HepG2 (cell line): ENCODE results near the gene TMEM74B. TPM values are rescaled to one million over a fixed set of nuclear protein-coding genes. Genes with fewer than 3 reads are reported as not detected.

ENCODE experiments used
- ATAC-seq: fragments of 200-7000 bp; cut with Tn5 transposase; 3 replicates; pipeline ENCODE4 v1.9.1; 2020; ENCODE audit warnings: mild to moderate bottlenecking, moderate library complexity
- BruUV-seq: library from RNA; stranded (reverse); fragments of 400-500 nt; replicated peaks from 2 replicates; lab custom pipeline; 2021; lab: Mats Ljungman, UMichigan
- CTCF ChIA-PET: fragments of 300-600 bp; formaldehyde crosslinking; extraction: SDS; loops from one replicate; lab custom pipeline; 2021; ENCODE audit warnings: low total read pairs, inconsistent platforms, low intra/inter-chr PET ratio; lab: Yijun Ruan, JAX
- POLR2A ChIA-PET: fragments of 350-600 bp; sonication (Branson Sonifier 250); formaldehyde crosslinking; loops from one replicate; lab custom pipeline; 2020; ENCODE audit warnings: antibody characterized with exemption, inconsistent platforms; lab: Yijun Ruan, JAX
- DNase-seq: peaks from one replicate; pipeline ENCODE4 v3.0.0-alpha.2; 2015; ENCODE audit warnings: low spot score
- FAIRE-seq: peaks from 3 replicates; lab custom pipeline; 2011; peaks lifted over from hg19 to GRCh38; lab: Jason Lieb, UNC
- H2AFZ ChIP-seq: one replicate; pipeline ENCODE4 v1.6.1; 2011; ENCODE audit warnings: low read length, inconsistent platforms
- H3K27ac ChIP-seq: fragments of 300-600 bp; 3 replicates; pipeline ENCODE4 v1.8.0; 2011; ENCODE audit warnings: mixed run types, mild to moderate bottlenecking, mixed read lengths, low read length, inconsistent platforms; ENCODE audit not compliant: insufficient read depth; ENCODE audit errors: extremely low read length
- H3K27me3 ChIP-seq, 2 experiments: fragments of 200-600 bp in 1 of 2; 2 replicates in 1 of 2; 3 replicates in 1 of 2; pipeline versions ENCODE4 v1.6.0 to v1.8.0; 2011; ENCODE audit warnings: low read length in 2 of 2, mild to moderate bottlenecking in 2 of 2, moderate library complexity in 2 of 2, inconsistent platforms in 1 of 2; ENCODE audit not compliant: insufficient read depth in 2 of 2, control insufficient read depth in 1 of 2
- H3K36me3 ChIP-seq, 2 experiments: fragments of 200-600 bp in 1 of 2; replicated peaks in 1 of 2; 2 replicates in 1 of 2; 3 replicates in 1 of 2; pipeline versions ENCODE4 v1.5.1 to v1.8.0; 2011; ENCODE audit warnings: low read length in 2 of 2, inconsistent platforms in 1 of 2; ENCODE audit not compliant: insufficient read depth in 2 of 2, control insufficient read depth in 1 of 2
- H3K4me1 ChIP-seq: 2 replicates; pipeline ENCODE4 v1.5.1; 2012; ENCODE audit warnings: low read length, inconsistent platforms; ENCODE audit not compliant: insufficient read depth
- H3K4me2 ChIP-seq: 2 replicates; pipeline ENCODE4 v1.6.0; 2011; ENCODE audit warnings: low read depth, low read length, inconsistent platforms
- H3K4me3 ChIP-seq, 3 experiments: fragments of 200-600 bp in 1 of 3; sonication (generic), shearing (Covaris generic) in 1 of 3; replicated peaks in 1 of 3; 2 replicates each; pipeline ENCODE4 v1.5.1; 2011 to 2016; ENCODE audit warnings: low read length in 3 of 3, inconsistent platforms in 2 of 3, low read depth in 2 of 3, mild to moderate bottlenecking in 2 of 3, control low read depth in 1 of 3, mixed read lengths in 1 of 3; ENCODE audit not compliant: insufficient read depth in 1 of 3
- H3K79me2 ChIP-seq: one replicate; pipeline ENCODE4 v1.6.1; 2011; ENCODE audit warnings: low read length, inconsistent platforms; ENCODE audit not compliant: insufficient read depth
- H3K9ac ChIP-seq: 2 replicates; pipeline ENCODE4 v1.6.0; 2011; ENCODE audit warnings: mild to moderate bottlenecking, low read depth, low read length, inconsistent platforms; ENCODE audit not compliant: insufficient read depth
- H3K9me3 ChIP-seq: 2 replicates; pipeline ENCODE4 v1.5.1; 2012; ENCODE audit warnings: mild to moderate bottlenecking, low read length
- H4K20me1 ChIP-seq: 2 replicates; pipeline ENCODE4 v1.6.0; 2011; ENCODE audit warnings: inconsistent platforms, mild to moderate bottlenecking, low read length, moderate library complexity; ENCODE audit not compliant: insufficient read depth
- HNRNPK ChIP-seq: fragments of 200-400 bp; formaldehyde crosslinking; IDR thresholded peaks from 2 replicates; pipeline ENCODE4 v1.6.1; 2018; ENCODE audit warnings: low read length, low read depth, moderate library complexity, mild to moderate bottlenecking; ENCODE audit not compliant: poor library complexity, severe bottlenecking
- IKZF1 ChIP-seq: fragments of 450-650 bp; IDR thresholded peaks from 2 replicates; pipeline ENCODE4 v1.7.1; 2016
- MED13 ChIP-seq: sonication (generic); formaldehyde crosslinking; IDR thresholded peaks from 2 replicates; pipeline ENCODE4 v1.5.0; 2020; ENCODE audit warnings: missing genetic modification reagents
- NFIB ChIP-seq: sonication (generic); formaldehyde crosslinking; IDR thresholded peaks from 2 replicates; pipeline ENCODE4 v1.9.0; 2021; ENCODE audit warnings: missing genetic modification reagents, mild to moderate bottlenecking, borderline replicate concordance
- PHF20 ChIP-seq: sonication (generic); formaldehyde crosslinking; IDR thresholded peaks from 2 replicates; pipeline ENCODE4 v1.5.0; 2020; ENCODE audit warnings: mild to moderate bottlenecking, missing genetic modification reagents
- RARG ChIP-seq: sonication (generic); formaldehyde crosslinking; IDR thresholded peaks from 2 replicates; pipeline ENCODE4 v1.4.0; 2020; ENCODE audit warnings: low read depth, mild to moderate bottlenecking, missing genetic modification reagents
- RBM22 ChIP-seq: fragments of 200-400 bp; formaldehyde crosslinking; optimal IDR thresholded peaks from 2 replicates; pipeline ENCODE3; 2017; ENCODE audit warnings: mild to moderate bottlenecking, low read length, moderate library complexity
- RNF2 ChIP-seq: fragments of 450-650 bp; conservative IDR thresholded peaks from 2 replicates; pipeline ENCODE4 v1.6.1; 2016; ENCODE audit warnings: low read depth
- SRSF9 ChIP-seq: fragments of 200-400 bp; formaldehyde crosslinking; IDR thresholded peaks from 2 replicates; pipeline ENCODE4 v1.6.1; 2018; ENCODE audit warnings: borderline replicate concordance, mild to moderate bottlenecking, low read depth, low read length; ENCODE audit not compliant: insufficient read depth, poor library complexity, severe bottlenecking
- ZNF138 ChIP-seq: sonication (generic); formaldehyde crosslinking; IDR thresholded peaks from 2 replicates; pipeline ENCODE4 v1.5.0; 2020; ENCODE audit warnings: mild to moderate bottlenecking, low read depth, missing genetic modification reagents
- WGBS: methylation state at CpG from one replicate; pipeline ENCODE4 v1.1.6; 2017; ENCODE audit warnings: low lambda C conversion rate; 5-methylcytosine and 5-hydroxymethylcytosine counted together
- in situ Hi-C: cut with HindIII; loops from 2 replicates; pipeline ENCODE4 v1.10.0; 2017; ENCODE audit warnings: low pct_unique_long_range_greater_than_20kb; ENCODE audit not compliant: extremely low pct_ligation_motif_present
- intact Hi-C: fragments of 100-400 bp; cut with micrococcal nuclease; formaldehyde crosslinking; loops from one replicate; pipeline ENCODE4 v1.10.0; 2022; ENCODE audit not compliant: unreplicated experiment
- polyA plus RNA-seq, 8 experiments: library from polyadenylated mRNA; depleted of rRNA in 3 of 8; stranded (reverse) in 7 of 8; unstranded in 1 of 8; fragments of >200 nt; fragmentation: Illumina TruSeq in 4 of 8; extraction: Trizol in 4 of 8; gene quantifications; 2 replicates each; pipeline versions ENCODE4 v1.2.1 to v1.2.3, GENCODE V29; 2011 to 2016; ENCODE audit warnings: low read depth in 4 of 8, missing spikeins in 1 of 8, mixed read lengths in 1 of 8; ENCODE audit not compliant: insufficient read depth in 1 of 8
- total RNA-seq, 5 experiments: library from RNA; depleted of rRNA; stranded (reverse); fragments of >200 nt; fragmentation: Illumina TruSeq; extraction: Trizol; gene quantifications; 2 replicates each; pipeline ENCODE4 v1.2.3, GENCODE V29; 2016; ENCODE audit warnings: low read depth in 1 of 5
- TF ChIP-seq, protein P1 (sequence below): sonication (generic); formaldehyde crosslinking; IDR thresholded peaks from 2 replicates; pipeline ENCODE4 v1.4.0; 2020; ENCODE audit warnings: missing genetic modification reagents
- TF ChIP-seq, protein P2 (sequence below): sonication (generic); formaldehyde crosslinking; IDR thresholded peaks from 2 replicates; pipeline ENCODE4 v1.4.0; 2020; ENCODE audit warnings: missing genetic modification reagents, mild to moderate bottlenecking, borderline replicate concordance
- TF ChIP-seq, protein P3 (sequence below): sonication (generic); formaldehyde crosslinking; IDR thresholded peaks from 2 replicates; pipeline ENCODE4 v1.4.0; 2020; ENCODE audit warnings: missing genetic modification reagents

TMEM74B gene
- total and polyA plus RNA-seq, 2 of the 13 experiments (the other 11 are each of a cell fraction or from before 2014, with no cell fraction given), result 4.7 to 18.4 TPM

DNA sequence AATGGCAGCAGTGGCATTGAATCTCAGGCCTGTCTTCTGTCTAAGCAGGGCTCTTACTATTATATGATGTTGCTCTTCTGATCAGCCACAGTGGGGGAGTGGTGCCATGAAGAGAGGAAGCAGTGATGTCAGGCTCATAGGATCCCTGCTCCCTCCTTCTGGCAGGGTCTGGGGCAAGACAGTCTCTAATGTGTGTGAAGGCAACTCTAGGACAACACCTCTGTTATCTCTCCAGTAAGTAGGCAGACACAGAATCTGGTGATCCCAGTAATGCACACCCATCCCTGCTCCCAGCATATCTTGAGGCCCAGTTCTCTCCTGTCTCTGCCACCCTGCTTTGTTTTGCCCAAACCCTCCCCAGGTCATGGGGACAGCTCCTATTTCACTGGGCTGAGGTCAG is 27.2 kb upstream of the TMEM74B start:
- Histone ChIP-seq H3K4me1 (peaks cover 9% of the 10 kb centered on the region; the same call in 1 of the 2 replicates), H2AFZ (no peak overlapping the region)
- no peak for FAIRE-seq

DNA sequence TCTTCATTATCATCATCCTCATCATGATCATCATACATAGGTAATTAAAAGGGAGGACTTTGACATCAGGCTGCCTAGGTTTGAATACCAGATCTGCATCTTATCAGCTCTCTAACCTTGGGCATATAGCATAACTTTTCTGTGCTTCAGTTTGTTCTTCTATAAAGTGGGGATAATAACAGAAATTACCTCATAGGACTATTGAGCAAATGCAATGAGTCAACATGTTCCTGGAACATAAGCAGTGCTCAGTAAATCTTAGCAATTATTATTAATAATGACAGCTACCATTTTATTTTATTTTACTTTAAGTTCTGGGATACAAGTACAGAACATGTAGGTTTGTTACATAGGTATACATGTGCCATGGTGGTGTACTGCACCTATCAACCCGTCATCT is 25.7 kb upstream of the TMEM74B start:
- Histone ChIP-seq H3K27me3 (peaks cover 0 to 23% of the 10 kb centered on the region in 2 experiments; a peak in 2 of 5 replicates), H3K27ac (no peak overlapping the region), H3K4me3 (no peak overlapping the region), H3K79me2 (no peaks in the 10 kb centered on the region), H3K36me3 (no peaks in the 10 kb centered on the region), H3K4me2 (no peak overlapping the region), H4K20me1 (no peaks in the 10 kb centered on the region), H3K4me1 (peaks cover 9% of the 10 kb centered on the region; the same call in 1 of the 2 replicates), H3K9me3 (no peaks in the 10 kb centered on the region), H3K9ac (no peak overlapping the region), H2AFZ (no peak overlapping the region)
- in situ Hi-C loops (no loop called here), intact Hi-C loops (no loop called here)
- POLR2A ChIA-PET, result no interaction called here
- WGBS, result 35% methylated on average over 1 of the region's 1 CpG
- no peak for DNase-seq
- no peak for ATAC-seq
- FAIRE-seq, result no peak
- BruUV-seq, result no TSS peak
- CTCF ChIA-PET, result no interaction called here
- TF ChIP-seq SRSF9, result no peak
- no peak for TF ChIP-seq MED13 (CRISPR knock-in tag)
- TF ChIP-seq RNF2, result no peak
- TF ChIP-seq, protein P1, sequence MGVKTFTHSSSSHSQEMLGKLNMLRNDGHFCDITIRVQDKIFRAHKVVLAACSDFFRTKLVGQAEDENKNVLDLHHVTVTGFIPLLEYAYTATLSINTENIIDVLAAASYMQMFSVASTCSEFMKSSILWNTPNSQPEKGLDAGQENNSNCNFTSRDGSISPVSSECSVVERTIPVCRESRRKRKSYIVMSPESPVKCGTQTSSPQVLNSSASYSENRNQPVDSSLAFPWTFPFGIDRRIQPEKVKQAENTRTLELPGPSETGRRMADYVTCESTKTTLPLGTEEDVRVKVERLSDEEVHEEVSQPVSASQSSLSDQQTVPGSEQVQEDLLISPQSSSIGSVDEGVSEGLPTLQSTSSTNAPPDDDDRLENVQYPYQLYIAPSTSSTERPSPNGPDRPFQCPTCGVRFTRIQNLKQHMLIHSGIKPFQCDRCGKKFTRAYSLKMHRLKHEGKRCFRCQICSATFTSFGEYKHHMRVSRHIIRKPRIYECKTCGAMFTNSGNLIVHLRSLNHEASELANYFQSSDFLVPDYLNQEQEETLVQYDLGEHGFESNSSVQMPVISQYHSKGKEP (CRISPR knock-in tag), result no peak
- no peak for TF ChIP-seq HNRNPK
- TF ChIP-seq, protein P2, sequence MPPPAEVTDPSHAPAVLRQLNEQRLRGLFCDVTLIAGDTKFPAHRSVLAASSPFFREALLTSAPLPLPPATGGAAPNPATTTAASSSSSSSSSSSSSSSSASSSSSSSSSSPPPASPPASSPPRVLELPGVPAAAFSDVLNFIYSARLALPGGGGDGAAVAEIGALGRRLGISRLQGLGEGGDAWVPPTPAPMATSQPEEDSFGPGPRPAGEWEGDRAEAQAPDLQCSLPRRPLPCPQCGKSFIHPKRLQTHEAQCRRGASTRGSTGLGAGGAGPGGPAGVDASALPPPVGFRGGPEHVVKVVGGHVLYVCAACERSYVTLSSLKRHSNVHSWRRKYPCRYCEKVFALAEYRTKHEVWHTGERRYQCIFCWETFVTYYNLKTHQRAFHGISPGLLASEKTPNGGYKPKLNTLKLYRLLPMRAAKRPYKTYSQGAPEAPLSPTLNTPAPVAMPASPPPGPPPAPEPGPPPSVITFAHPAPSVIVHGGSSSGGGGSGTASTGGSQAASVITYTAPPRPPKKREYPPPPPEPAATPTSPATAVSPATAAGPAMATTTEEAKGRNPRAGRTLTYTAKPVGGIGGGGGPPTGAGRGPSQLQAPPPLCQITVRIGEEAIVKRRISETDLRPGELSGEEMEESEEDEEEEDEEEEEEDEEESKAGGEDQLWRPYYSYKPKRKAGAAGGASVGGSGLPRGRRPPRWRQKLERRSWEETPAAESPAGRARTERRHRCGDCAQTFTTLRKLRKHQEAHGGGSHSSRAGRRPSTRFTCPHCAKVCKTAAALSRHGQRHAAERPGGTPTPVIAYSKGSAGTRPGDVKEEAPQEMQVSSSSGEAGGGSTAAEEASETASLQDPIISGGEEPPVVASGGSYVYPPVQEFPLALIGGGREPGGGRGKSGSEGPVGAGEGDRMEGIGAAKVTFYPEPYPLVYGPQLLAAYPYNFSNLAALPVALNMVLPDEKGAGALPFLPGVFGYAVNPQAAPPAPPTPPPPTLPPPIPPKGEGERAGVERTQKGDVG (CRISPR knock-in tag), result no peak
- no peak for TF ChIP-seq RBM22
- no peak for TF ChIP-seq ZNF138 (CRISPR knock-in tag)
- no peak for TF ChIP-seq IKZF1
- TF ChIP-seq, protein P3, sequence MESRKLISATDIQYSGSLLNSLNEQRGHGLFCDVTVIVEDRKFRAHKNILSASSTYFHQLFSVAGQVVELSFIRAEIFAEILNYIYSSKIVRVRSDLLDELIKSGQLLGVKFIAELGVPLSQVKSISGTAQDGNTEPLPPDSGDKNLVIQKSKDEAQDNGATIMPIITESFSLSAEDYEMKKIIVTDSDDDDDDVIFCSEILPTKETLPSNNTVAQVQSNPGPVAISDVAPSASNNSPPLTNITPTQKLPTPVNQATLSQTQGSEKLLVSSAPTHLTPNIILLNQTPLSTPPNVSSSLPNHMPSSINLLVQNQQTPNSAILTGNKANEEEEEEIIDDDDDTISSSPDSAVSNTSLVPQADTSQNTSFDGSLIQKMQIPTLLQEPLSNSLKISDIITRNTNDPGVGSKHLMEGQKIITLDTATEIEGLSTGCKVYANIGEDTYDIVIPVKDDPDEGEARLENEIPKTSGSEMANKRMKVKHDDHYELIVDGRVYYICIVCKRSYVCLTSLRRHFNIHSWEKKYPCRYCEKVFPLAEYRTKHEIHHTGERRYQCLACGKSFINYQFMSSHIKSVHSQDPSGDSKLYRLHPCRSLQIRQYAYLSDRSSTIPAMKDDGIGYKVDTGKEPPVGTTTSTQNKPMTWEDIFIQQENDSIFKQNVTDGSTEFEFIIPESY (CRISPR knock-in tag), result no peak

More for the DNA sequence above, 27.2 kb upstream of the TMEM74B start:
- no peak overlapping the region for H3K27ac ChIP-seq
- H3K36me3 ChIP-seq, result no peaks in the 10 kb centered on the region
- CTCF ChIA-PET, result interaction anchor here (0.8 to 2.3 kb wide), 4 partner anchors 34 to 396 kb away, joined by 3 to 17 read pairs (median 6); no protein-coding TSS in a partner anchor
- POLR2A ChIA-PET, result no interaction called here
- no peaks in the 10 kb centered on the region for H4K20me1 ChIP-seq
- in situ Hi-C loops (no loop called here), intact Hi-C loops (loop anchor here (2.0 kb wide), 1 partner anchor 89 kb away; no protein-coding TSS in a partner anchor)
- no peaks in the 10 kb centered on the region for H3K79me2 ChIP-seq
- BruUV-seq, result no TSS peak
- no peaks in the 10 kb centered on the region for H3K9me3 ChIP-seq
- H3K4me2 ChIP-seq, result no peak overlapping the region
- DNase-seq, result no peak
- no peak overlapping the region for H3K9ac ChIP-seq
- no peak overlapping the region for H3K4me3 ChIP-seq
- TF ChIP-seq RARG (CRISPR knock-in tag), result no peak
- TF ChIP-seq PHF20 (CRISPR knock-in tag), result 0 out of 2 replicates have a peak, but pooled peaks have one; percentile 31
- TF ChIP-seq NFIB (CRISPR knock-in tag), result no peak
- H3K27me3 ChIP-seq, result peaks cover 0 to 23% of the 10 kb centered on the region in 2 experiments; a peak in 2 of 5 replicates
- ATAC-seq, result no peak
